Mesenteric fat pad (tissue), 1 donor: Measurements from ENCODE around the gene SRI. TPM values are rescaled to one million over a fixed set of nuclear protein-coding genes. Genes with fewer than 3 reads are reported as not detected.
"Not testable (repeated sequence)": the region's sequence is repeated elsewhere in the genome, so short reads cannot be mapped to it uniquely, and the experiment has no call there.

Experiments
- DNase-seq: peaks from one replicate; pipeline ENCODE4 v3.0.0-alpha.2; 2020; ENCODE audit warnings: low spot score
- total RNA-seq: library from RNA; stranded (reverse); fragmentation: NEBNext Ultra II Directional; extraction: Animal tissue kit (Norgen Biotek cat#: 25700); gene quantifications from one replicate; pipeline ENCODE4 v1.2.1, GENCODE V29; 2021
- donor health status: DM: yes; HTN: yes; CAD: no.

SRI gene
- total RNA-seq, 1 donor from 2014 or later, result 118 TPM

DNA sequence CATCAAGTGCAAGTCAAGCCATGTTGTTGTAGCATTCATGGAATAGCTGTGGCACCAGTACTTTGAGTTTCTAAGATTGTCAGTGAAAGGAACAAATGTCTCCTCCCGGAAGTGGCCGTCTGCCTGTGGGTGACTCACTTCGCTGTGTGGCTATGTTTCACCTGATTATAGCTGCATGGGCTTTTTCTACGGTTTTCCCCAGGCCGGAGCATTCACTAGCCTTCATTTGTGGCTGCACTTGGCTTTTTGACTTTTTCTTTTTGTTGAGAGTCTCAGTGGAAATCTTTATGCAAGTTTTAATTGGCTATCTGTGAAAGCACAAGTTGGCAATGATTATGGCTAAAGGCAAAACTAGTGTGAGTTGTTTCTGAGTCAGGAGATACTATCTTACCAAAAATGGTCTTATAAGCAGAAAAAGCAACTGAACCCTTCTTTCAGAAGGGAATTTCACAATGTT, 35.0 kb downstream of the SRI start:
- DNase-seq, result no peak

DNA sequence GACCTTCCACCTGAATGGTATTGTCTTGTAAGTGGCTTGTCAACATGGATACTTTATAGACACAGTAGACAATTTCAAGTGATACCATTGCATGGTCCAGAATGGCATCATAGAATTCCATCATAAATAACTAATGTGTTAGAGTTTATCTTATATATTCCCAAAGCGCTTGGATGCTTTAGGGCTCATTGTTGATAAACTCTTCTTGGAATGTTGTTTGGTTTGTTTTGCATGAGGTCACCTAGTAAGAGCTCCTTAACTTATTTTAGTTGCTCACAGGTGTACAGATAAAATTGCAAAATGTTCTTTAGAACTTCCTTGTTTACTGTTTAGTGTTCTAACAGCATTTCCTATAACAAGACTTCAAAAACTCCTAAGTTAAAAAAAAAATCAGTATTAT, 36.8 kb downstream of the SRI start:
- DNase-seq, result no peak

DNA sequence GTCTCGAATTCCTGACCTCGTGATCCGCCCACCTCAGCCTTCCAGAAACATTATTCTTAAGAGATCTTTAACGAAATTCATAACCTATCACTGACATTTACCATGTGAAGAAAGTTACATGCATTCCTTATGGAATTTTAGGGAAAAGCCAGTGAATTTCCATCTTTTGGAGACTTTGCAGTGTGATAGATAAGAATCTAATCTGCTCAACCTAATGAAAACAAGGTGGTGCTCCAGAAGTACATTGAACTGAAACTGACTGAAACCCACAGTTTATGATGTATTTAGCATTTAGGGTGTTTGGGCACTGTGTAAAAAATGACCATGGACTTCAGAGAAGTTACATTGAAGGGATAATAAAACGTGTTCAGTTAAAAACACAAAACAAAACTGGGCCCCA, 43.6 kb downstream of the SRI start:
- no peak for DNase-seq

DNA sequence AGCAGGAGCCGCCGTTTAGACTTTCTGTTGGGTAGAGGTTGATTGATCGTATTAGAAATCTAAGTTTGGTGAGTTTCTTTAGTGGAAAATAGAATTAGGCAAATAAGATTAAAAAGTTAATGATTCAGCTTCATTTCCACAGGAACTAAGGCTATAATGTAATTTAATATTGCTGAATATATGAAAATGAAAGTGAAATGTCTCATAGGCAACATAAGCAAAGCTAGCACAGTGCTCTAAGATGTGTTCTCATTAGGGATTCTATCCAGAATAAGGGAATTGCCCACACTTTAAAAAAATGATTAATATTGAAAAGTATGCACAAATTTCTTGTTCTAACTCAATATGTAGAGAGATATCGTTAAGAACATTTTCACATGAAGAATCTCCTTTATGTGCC, 47.0 kb downstream of the SRI start:
- no peak for DNase-seq

DNA sequence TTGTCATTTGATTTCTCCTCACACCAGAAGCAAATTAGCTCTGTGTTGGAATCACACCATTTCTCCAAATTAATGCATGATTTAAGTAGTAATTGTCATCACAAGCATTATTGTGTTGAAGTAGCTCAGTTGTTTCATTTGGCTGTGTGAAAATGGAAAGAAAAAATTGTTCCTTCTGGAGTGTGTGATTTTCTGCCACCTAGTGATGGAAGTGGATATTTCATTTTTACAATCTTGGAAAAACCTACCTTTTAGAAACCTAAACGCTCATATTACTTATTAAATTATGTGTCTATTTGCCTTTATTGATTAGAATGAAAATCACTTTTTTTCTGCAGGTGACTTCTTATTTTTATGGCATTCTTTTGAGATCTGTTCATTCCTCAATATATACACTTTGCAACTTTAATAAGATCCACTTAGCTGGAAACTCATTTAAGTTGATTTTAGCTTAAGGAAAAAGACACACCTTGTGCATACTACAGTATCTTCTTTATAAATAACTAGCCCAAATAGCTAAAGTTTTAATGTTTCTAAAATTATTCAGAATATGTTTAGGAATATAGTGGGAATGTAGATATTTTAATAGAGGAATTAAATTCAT, 50.0 kb downstream of the SRI start:
- DNase-seq, result no peak

DNA sequence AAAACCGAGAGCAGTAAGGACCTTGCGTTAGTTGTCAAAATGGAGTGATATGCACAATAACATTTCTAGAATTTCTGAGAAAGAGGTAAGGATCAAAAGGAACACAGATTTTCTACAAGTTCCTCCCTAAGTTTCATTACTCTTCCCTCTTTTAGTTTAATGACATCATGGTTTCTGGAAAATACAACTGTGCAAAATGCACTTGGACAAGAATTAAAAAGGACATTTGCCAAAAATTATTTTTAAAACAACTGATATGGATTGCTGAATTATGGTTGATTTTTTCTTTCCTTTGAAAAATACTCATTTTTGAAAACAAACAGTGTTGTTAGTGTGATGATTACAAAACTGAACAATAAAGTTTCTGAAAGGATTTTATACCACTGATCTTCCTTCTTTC, 52.1 kb downstream of the SRI start:
- no peak for DNase-seq

DNA sequence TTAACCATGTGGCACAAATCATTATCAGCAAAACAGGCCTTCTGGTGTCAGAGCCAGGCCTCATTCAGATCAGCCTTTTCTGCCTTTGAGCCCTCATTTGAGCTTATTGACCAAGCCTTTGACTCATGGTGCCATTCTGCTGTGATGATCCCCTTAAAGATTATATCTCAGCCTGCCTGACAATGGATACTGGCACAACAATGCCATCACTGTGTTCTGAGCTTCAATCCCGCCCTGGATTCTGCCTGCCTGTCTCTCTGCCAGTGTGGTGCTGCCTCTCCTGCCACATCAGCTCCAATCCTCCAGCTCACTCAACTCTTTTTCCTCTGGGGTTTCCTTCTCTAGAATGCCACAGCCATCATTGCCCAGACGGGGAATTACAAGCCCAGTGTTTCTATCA, 52.6 kb downstream of the SRI start:
- no peak for DNase-seq

DNA sequence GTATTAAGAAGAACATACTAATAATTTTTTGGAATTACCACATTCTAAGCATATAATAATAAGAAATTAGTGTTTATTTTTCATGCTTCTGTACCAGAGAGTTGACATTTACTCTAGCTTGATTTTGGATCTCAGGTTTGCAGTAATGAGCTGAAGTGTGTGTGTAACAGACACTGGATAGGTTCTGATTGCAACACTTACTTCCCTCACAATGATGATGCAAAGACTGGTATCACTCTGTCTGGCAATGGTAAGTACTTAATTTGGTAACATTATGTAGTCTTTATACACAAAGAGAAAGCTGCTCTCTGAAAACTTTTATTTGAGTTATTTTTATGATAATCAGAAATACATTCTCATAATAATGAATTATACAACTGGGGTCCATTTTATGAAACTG, 54.1 kb downstream of the SRI start:
- DNase-seq, result no peak

DNA sequence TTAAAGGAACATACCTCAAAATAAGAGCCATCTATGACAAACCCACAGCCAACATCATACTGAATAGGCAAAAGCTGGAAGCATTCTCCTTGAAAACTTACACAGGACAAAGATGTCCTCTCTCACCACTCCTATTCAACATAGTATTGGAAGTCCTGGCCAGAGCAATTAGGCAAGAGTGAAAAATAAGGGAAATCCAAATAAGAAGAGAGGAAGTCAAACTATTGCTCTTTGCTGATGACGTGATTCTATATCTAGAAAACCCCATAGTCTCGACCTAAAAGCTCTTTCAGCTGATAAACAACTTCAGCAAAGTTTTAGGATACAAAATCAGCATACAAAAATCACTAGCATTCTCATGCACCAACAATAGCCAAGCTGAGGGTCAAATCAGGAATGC, 60.1 kb downstream of the SRI start:
- not testable (repeated sequence) for DNase-seq

DNA sequence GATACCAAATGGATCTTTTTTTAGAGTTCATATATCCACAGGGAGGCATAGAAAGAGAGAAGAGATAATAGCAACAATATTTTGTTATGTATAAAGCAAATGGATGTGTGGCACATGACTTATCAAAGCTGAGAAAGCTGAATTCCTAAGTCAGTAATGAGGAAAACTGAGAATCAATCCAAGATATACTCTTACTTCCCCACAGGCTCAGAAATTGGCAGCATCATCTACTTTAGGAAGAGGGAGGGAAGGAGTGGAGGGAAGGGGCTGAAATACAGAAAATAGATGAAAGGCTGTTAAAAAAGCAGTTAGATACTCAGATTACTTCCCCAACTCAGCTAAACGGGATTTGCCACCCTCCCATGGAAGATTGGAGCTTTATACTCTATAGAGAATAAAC, 63.5 kb downstream of the SRI start:
- DNase-seq, result no peak

DNA sequence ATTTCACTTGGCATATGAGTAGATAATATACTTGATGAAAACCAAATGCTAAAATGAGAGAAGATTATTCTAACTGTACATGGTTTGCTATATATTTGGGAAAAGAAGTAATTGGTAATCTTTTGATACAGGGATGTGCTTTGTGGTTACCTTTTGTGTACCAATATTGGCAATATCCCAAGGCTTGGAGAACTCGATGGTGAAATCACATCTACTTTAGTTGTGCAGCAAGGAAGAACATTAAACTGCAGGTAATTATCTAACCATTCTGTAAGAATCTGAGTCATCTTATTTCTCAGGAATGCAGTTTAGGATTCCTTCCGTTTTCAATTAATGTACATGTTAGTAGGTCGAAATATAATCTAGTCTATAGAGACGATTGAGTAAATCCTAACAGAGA, 64.1 kb downstream of the SRI start:
- DNase-seq, result no peak

Other genes with a start within 250 kb of the SRI start
- 94.1 TPM for gene STEAP4, start 86.9 kb upstream of the SRI start, total RNA-seq